GM12891 (cell line): ENCODE data around the gene SYT14.

ENCODE experiments used
- POLR2A ChIP-seq: IDR thresholded peaks from 2 replicates; pipeline ENCODE4 v1.6.1; 2011; ENCODE audit warnings: low read depth, low read length, control low read depth
- POLR2AphosphoS5 ChIP-seq: IDR thresholded peaks from 2 replicates; pipeline ENCODE4 v1.6.1; 2011; ENCODE audit warnings: low read depth, low read length, control low read depth
- SPI1 ChIP-seq: IDR thresholded peaks from 2 replicates; pipeline ENCODE4 v1.6.1; 2011; ENCODE audit warnings: low read depth, low read length, control low read depth
- TAF1 ChIP-seq: IDR thresholded peaks from 2 replicates; pipeline ENCODE4 v1.6.1; 2011; ENCODE audit warnings: low read depth, low read length, control low read depth

DNA sequence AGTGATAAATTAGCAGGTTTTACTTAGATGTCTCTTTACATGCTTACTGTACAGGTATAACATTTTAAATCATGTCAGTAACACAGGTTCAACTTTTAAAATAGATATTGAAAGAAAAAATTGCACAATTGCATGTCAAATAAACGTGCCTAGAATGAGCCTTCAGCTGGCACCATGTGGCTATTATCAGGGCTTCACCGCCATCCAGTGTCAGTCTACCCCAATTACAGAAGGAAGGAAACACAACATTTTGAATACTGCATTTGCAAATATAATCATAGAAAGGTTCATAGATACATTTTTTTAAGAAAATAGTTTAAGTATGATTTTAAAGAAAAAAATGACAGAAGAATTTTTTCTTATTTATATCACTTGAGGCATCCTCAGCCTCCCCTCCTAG, 247.0 kb downstream of the SYT14 start:
- TF ChIP-seq POLR2A (no peak), POLR2AphosphoS5 (no peak), TAF1 (no peak), SPI1 (no peak)
